HepG2 (cell line): Measurements from ENCODE around the gene ATP8B1. TPM values are rescaled to one million over a fixed set of nuclear protein-coding genes. Genes with fewer than 3 reads are reported as not detected.

Experiments used
- ASH2L ChIP-seq: fragments of 300-600, 200-600 bp; sonication (generic); IDR thresholded peaks from 2 replicates; pipeline ENCODE4 v1.7.0; 2017; ENCODE audit warnings: low read depth, mild to moderate bottlenecking, moderate library complexity, mixed read lengths, low read length; ENCODE audit not compliant: insufficient read length
- ATF4 ChIP-seq, 2 experiments: fragments of 450-650 bp in 1 of 2; sonication (generic) in 1 of 2; formaldehyde crosslinking; IDR thresholded peaks; 2 replicates each; pipeline versions ENCODE4 v1.5.0 to v1.8.0; 2020 to 2022; ENCODE audit warnings: mild to moderate bottlenecking in 1 of 2, missing genetic modification reagents in 1 of 2
- FOXA3 ChIP-seq: IDR thresholded peaks from 2 replicates; pipeline ENCODE4 v1.6.1; 2016; ENCODE audit warnings: missing genetic modification reagents, missing compliant biosample characterization
- FOXO1 ChIP-seq: sonication (generic); formaldehyde crosslinking; IDR thresholded peaks from 2 replicates; pipeline ENCODE4 v1.4.0; 2020; ENCODE audit warnings: missing genetic modification reagents
- GABPB1 ChIP-seq: IDR thresholded peaks from 2 replicates; pipeline ENCODE4 v1.6.1; 2016; ENCODE audit warnings: mild to moderate bottlenecking, missing genetic modification reagents, moderate library complexity, missing compliant biosample characterization
- HDAC2 ChIP-seq: sonication (generic); formaldehyde crosslinking; IDR thresholded peaks from 2 replicates; pipeline ENCODE4 v1.4.0; 2020; ENCODE audit warnings: missing genetic modification reagents
- KAT8 ChIP-seq: IDR thresholded peaks from 2 replicates; pipeline ENCODE4 v1.6.1; 2016; ENCODE audit warnings: missing genetic modification reagents, missing compliant biosample characterization
- MED1 ChIP-seq: sonication (generic); formaldehyde crosslinking; IDR thresholded peaks from 2 replicates; pipeline ENCODE4 v1.4.0; 2020; ENCODE audit warnings: missing genetic modification reagents
- MXD1 ChIP-seq: sonication (generic); formaldehyde crosslinking; IDR thresholded peaks from 2 replicates; pipeline ENCODE4 v1.4.0; 2020; ENCODE audit warnings: mild to moderate bottlenecking, missing genetic modification reagents
- NCOA2 ChIP-seq: sonication (generic); formaldehyde crosslinking; IDR thresholded peaks from 2 replicates; pipeline ENCODE4 v1.8.0; 2022; ENCODE audit warnings: inconsistent platforms
- NCOA5 ChIP-seq: sonication (generic); formaldehyde crosslinking; IDR thresholded peaks from 2 replicates; pipeline ENCODE4 v1.4.0; 2020; ENCODE audit warnings: missing genetic modification reagents
- NFKBIZ ChIP-seq: IDR thresholded peaks from 2 replicates; pipeline ENCODE4 v1.6.1; 2018; ENCODE audit warnings: missing genetic modification reagents, missing compliant biosample characterization
- RXRA ChIP-seq: sonication (generic); formaldehyde crosslinking; IDR thresholded peaks from 2 replicates; pipeline ENCODE4 v1.5.1; 2020; ENCODE audit warnings: missing genetic modification reagents
- SALL1 ChIP-seq: sonication (generic); formaldehyde crosslinking; IDR thresholded peaks from 2 replicates; pipeline ENCODE4 v1.8.0; 2022; ENCODE audit warnings: mild to moderate bottlenecking, missing genetic modification reagents
- SAP130 ChIP-seq: IDR thresholded peaks from 2 replicates; pipeline ENCODE4 v1.6.1; 2016; ENCODE audit warnings: low read depth
- SMC3 ChIP-seq: IDR thresholded peaks from 2 replicates; pipeline ENCODE4 v1.6.1; 2011; ENCODE audit warnings: low read length, improper control_type of control experiment
- TFE3 ChIP-seq: IDR thresholded peaks from 2 replicates; pipeline ENCODE4 v1.6.1; 2016
- THAP11 ChIP-seq: IDR thresholded peaks from 2 replicates; pipeline ENCODE4 v1.6.1; 2016; ENCODE audit warnings: missing biosample characterization, missing genetic modification reagents
- ZBTB34 ChIP-seq: sonication (generic); formaldehyde crosslinking; IDR thresholded peaks from 2 replicates; pipeline ENCODE4 v1.8.0; 2022; ENCODE audit warnings: mild to moderate bottlenecking, missing genetic modification reagents
- ZBTB43 ChIP-seq: sonication (generic); formaldehyde crosslinking; conservative IDR thresholded peaks from 2 replicates; pipeline ENCODE4 v1.4.0; 2020; ENCODE audit warnings: missing genetic modification reagents
- ZFX ChIP-seq: sonication (generic); formaldehyde crosslinking; IDR thresholded peaks from 2 replicates; pipeline ENCODE4 v1.4.0; 2020; ENCODE audit warnings: mild to moderate bottlenecking, low read depth, missing genetic modification reagents, moderate library complexity
- ZMYM3 ChIP-seq: sonication (generic); formaldehyde crosslinking; IDR thresholded peaks from 2 replicates; pipeline ENCODE4 v1.5.1; 2020; ENCODE audit warnings: mild to moderate bottlenecking, missing genetic modification reagents
- ZNF224 ChIP-seq: sonication (generic); formaldehyde crosslinking; IDR thresholded peaks from 2 replicates; pipeline ENCODE4 v1.5.0; 2020; ENCODE audit warnings: mild to moderate bottlenecking, missing genetic modification reagents
- ZNF580 ChIP-seq: IDR thresholded peaks from 2 replicates; pipeline ENCODE4 v1.6.1; 2016; ENCODE audit warnings: low read depth, borderline replicate concordance
- ZNF740 ChIP-seq: sonication (generic); formaldehyde crosslinking; IDR thresholded peaks from 2 replicates; pipeline ENCODE4 v1.4.0; 2020; ENCODE audit warnings: missing genetic modification reagents
- polyA plus RNA-seq, 8 experiments: library from polyadenylated mRNA; depleted of rRNA in 3 of 8; stranded (reverse) in 7 of 8; unstranded in 1 of 8; fragments of >200 nt; fragmentation: Illumina TruSeq in 4 of 8; extraction: Trizol in 4 of 8; gene quantifications; 2 replicates each; pipeline versions ENCODE4 v1.2.1 to v1.2.3, GENCODE V29; 2011 to 2016; ENCODE audit warnings: low read depth in 4 of 8, missing spikeins in 1 of 8, mixed read lengths in 1 of 8; ENCODE audit not compliant: insufficient read depth in 1 of 8
- total RNA-seq, 5 experiments: library from RNA; depleted of rRNA; stranded (reverse); fragments of >200 nt; fragmentation: Illumina TruSeq; extraction: Trizol; gene quantifications; 2 replicates each; pipeline ENCODE4 v1.2.3, GENCODE V29; 2016; ENCODE audit warnings: low read depth in 1 of 5

ATP8B1 gene
- total and polyA plus RNA-seq, 2 of the 13 experiments (the other 11 are each of a cell fraction or from before 2014, with no cell fraction given): 2.8 to 4.0 TPM

GRCh38 chr18:57737400-57738060 lies 65.6 kb downstream of the ATP8B1 start (continued):
- TF ChIP-seq ZNF740: no peak
- no peak for TF ChIP-seq ZNF224
- TF ChIP-seq FOXO1 (CRISPR knock-in tag): 0 out of 2 replicates have a peak, but pooled peaks have one; percentile 7
- TF ChIP-seq ZBTB43 (CRISPR knock-in tag): peak; percentile 80
- peak; percentile 50; the same call in 1 of the 2 replicates for TF ChIP-seq RXRA (CRISPR knock-in tag)
- TF ChIP-seq ZMYM3 (CRISPR knock-in tag): peak; percentile 47; the same call in 1 of the 2 replicates
- TF ChIP-seq MXD1 (CRISPR knock-in tag): no peak
- peak; percentile 14; the same call in 1 of the 2 replicates for TF ChIP-seq NCOA2 (CRISPR knock-in tag)
- no peak for TF ChIP-seq NCOA5 (CRISPR knock-in tag)
- peak; percentile 48; the same call in 1 of the 2 replicates for TF ChIP-seq ZFX (CRISPR knock-in tag)
- TF ChIP-seq ASH2L: peak; percentile 39
- 0 out of 2 replicates have a peak, but pooled peaks have one; percentile 28 for TF ChIP-seq ZNF580 (CRISPR knock-in tag)
- 0 out of 2 replicates have a peak, but pooled peaks have one; percentile 18 for TF ChIP-seq KAT8 (CRISPR knock-in tag)
- peak; percentile 80 for TF ChIP-seq SAP130 (CRISPR knock-in tag)
- peak; percentile 41 for TF ChIP-seq MED1 (CRISPR knock-in tag)
- peak; percentile 33; the same call in 1 of the 2 replicates for TF ChIP-seq SMC3
- TF ChIP-seq NFKBIZ (CRISPR knock-in tag): 0 out of 2 replicates have a peak, but pooled peaks have one; percentile 49
- no peak for TF ChIP-seq ZBTB34 (CRISPR knock-in tag)
- TF ChIP-seq HDAC2: peak; percentile 47; the same call in 1 of the 2 replicates
- peak; percentile 54; the same call in 1 of the 2 replicates for TF ChIP-seq THAP11 (CRISPR knock-in tag)
- peak; percentile 61; the same call in 1 of the 2 replicates for TF ChIP-seq GABPB1
- TF ChIP-seq TFE3: peak; percentile 18; the same call in 1 of the 2 replicates
- peak; percentile 65 for TF ChIP-seq FOXA3 (CRISPR knock-in tag)
- peak; percentile 47; the same call in 1 of the 2 replicates for TF ChIP-seq SALL1
- TF ChIP-seq ATF4 (CRISPR knock-in tag; IDR thresholded peaks at IDR 0.05): 0 out of 4 replicates have a peak, but pooled peaks of 1 of the 2 experiments have one; percentile 29
